A549 treated with DMSO at 1 μM for 4 hours (cell line): ENCODE results near the gene ATOX1. TPM values are rescaled to one million over a fixed set of nuclear protein-coding genes. Genes with fewer than 3 reads are reported as not detected.

ENCODE experiments used
- total RNA-seq: library from RNA; stranded (reverse); fragments of 200-300 nt; extraction: Qiagen RNA extraction; gene quantifications from 5 replicates; pipeline ENCODE4 v1.2.3, GENCODE V29; 2022; ENCODE audit warnings: low read depth

Gene ATOX1
- 188 to 229 TPM (median 196 TPM) in 5 replicates for total RNA-seq

GRCh38 chr5:151758430-151759241, at the start of gene ATOX1:
Gene ATOX1, minus strand, starts transcription at chr5:151758631. Its CDS starts 80 bp downstream, at chr5:151758551.

GRCh38 chr5:151771259-151772028, 13.0 kb upstream of the ATOX1 start, which contains the start of gene G3BP1:
Gene G3BP1, plus strand, starts transcription at chr5:151771954. Its CDS starts 14,667 bp downstream, at chr5:151786621.

Other genes with a start within 250 kb of the ATOX1 start
- under 0.01 to 0.02 TPM in 2 of 5 replicates, not detected in the others for gene FAT2, start 167.3 kb downstream of the ATOX1 start, total RNA-seq
- 17.7 to 32.0 TPM (median 24.6 TPM) in 5 replicates for gene SPARC, start 71.7 kb downstream of the ATOX1 start, total RNA-seq
- gene G3BP1, start 13.3 kb upstream of the ATOX1 start, total RNA-seq, result 149 to 184 TPM (median 166 TPM) in 5 replicates
- gene GLRA1, start 166.2 kb upstream of the ATOX1 start, total RNA-seq, result not detected in 5 replicates